ENCODE results near the gene LNX1.

- TF ChIP-seq CTCF (conservative IDR thresholded peaks at IDR 0.05 in 1 of 2, IDR thresholded peaks at IDR 0.05 in 1 of 2; ENCODE audit: low read depth in 1 of 2, low read length in 2 of 2) (no peak), EZH2 (IDR thresholded peaks at IDR 0.05; ENCODE audit: low read length, missing control alignments) (no peak)
These were observed 106.2 kb downstream of the LNX1 start for GRCh38 chr4:53484911-53485657.

Data from fibroblast of lung (primary cell).